H1 (cell line): Measurements from ENCODE around the gene CXADR. TPM values are rescaled to one million over a fixed set of nuclear protein-coding genes. Genes with fewer than 3 reads are reported as not detected.
A peak's percentile ranks its signal among the peaks of the same experiment; 100 is the strongest.

ENCODE experiments used
- CTCF ChIA-PET: fragments of 300-600 bp; sonication (Branson Sonifier 250); formaldehyde crosslinking; loops from one replicate; lab custom pipeline; 2021; ENCODE audit not compliant: partially characterized antibody; lab: Charles Lee
- POLR2A ChIA-PET: fragments of 300-600 bp; sonication (Branson Sonifier 250); formaldehyde crosslinking; loops from one replicate; lab custom pipeline; 2021; ENCODE audit warnings: inconsistent platforms; ENCODE audit not compliant: partially characterized antibody; lab: Charles Lee
- DNase-seq, 2 experiments: peaks; one replicate each; pipeline versions ENCODE4 v3.0.0 to v3.0.0-alpha.2; 2010 to 2022; ENCODE audit warnings: low spot score in 2 of 2, low read depth in 1 of 2, mixed read lengths in 1 of 2
- FAIRE-seq: peaks from 2 replicates; lab custom pipeline; 2011; peaks lifted over from hg19 to GRCh38; lab: Jason Lieb, UNC
- H2AFZ ChIP-seq: 2 replicates; pipeline ENCODE4 v1.8.1; 2012; ENCODE audit warnings: low read length, inconsistent platforms
- H2AK5ac ChIP-seq: 2 replicates; pipeline ENCODE4 v1.6.1; 2013; ENCODE audit warnings: low read depth, low read length
- H2BK120ac ChIP-seq: replicated peaks from 2 replicates; pipeline ENCODE3; 2013; ENCODE audit warnings: low read depth, low read length, inconsistent platforms
- H2BK12ac ChIP-seq: 2 replicates; pipeline ENCODE4 v1.6.1; 2013; ENCODE audit warnings: low read depth, low read length
- H2BK15ac ChIP-seq: 2 replicates; pipeline ENCODE4 v1.6.1; 2013; ENCODE audit warnings: low read length
- H2BK20ac ChIP-seq: 2 replicates; pipeline ENCODE4 v1.6.1; 2013; ENCODE audit warnings: low read length
- H2BK5ac ChIP-seq: 2 replicates; pipeline ENCODE4 v1.6.1; 2013; ENCODE audit warnings: low read depth, low read length
- H3K14ac ChIP-seq: 2 replicates; pipeline ENCODE4 v1.6.1; 2013; ENCODE audit warnings: inconsistent platforms; ENCODE audit not compliant: insufficient read length
- H3K18ac ChIP-seq: 2 replicates; pipeline ENCODE4 v1.6.1; 2013; ENCODE audit warnings: low read length; ENCODE audit errors: extremely low read depth
- H3K23ac ChIP-seq: 2 replicates; pipeline ENCODE4 v1.6.1; 2013; ENCODE audit warnings: inconsistent platforms; ENCODE audit not compliant: insufficient read length
- H3K23me2 ChIP-seq: 2 replicates; pipeline ENCODE4 v1.6.1; 2013; ENCODE audit warnings: low read depth, low read length
- H3K27ac ChIP-seq: 2 replicates; pipeline ENCODE4 v1.6.1; 2011; ENCODE audit warnings: low read depth, low read length, inconsistent platforms
- H3K27me3 ChIP-seq, 4 experiments: replicated peaks in 1 of 4; 1 replicate in 1 of 4; 2 replicates in 3 of 4; pipeline versions ENCODE4 v1.6.1 to v1.8.1; 2011 to 2013; ENCODE audit warnings: low read length in 3 of 4, mild to moderate bottlenecking in 3 of 4, inconsistent platforms in 2 of 4, mixed read lengths in 2 of 4, moderate library complexity in 1 of 4; ENCODE audit not compliant: control insufficient read depth in 3 of 4, insufficient read depth in 3 of 4; ENCODE audit errors: extremely low read depth in 1 of 4
- H3K36me3 ChIP-seq, 4 experiments: 2 replicates each; pipeline versions ENCODE4 v1.6.1 to v1.8.1; 2011 to 2013; ENCODE audit warnings: mild to moderate bottlenecking in 4 of 4, low read length in 3 of 4, moderate library complexity in 2 of 4, control low read depth in 1 of 4, inconsistent platforms in 1 of 4; ENCODE audit not compliant: insufficient read depth in 4 of 4, control insufficient read depth in 2 of 4
- H3K4ac ChIP-seq: replicated peaks from 2 replicates; pipeline ENCODE3; 2013; ENCODE audit warnings: low read length, low read depth, mixed read lengths, inconsistent platforms; ENCODE audit not compliant: insufficient read length
- H3K4me1 ChIP-seq, 4 experiments: replicated peaks in 1 of 4; 1 replicate in 1 of 4; 2 replicates in 3 of 4; pipeline versions ENCODE4 v1.6.1 to v1.8.1; 2011 to 2013; ENCODE audit warnings: low read length in 3 of 4, inconsistent platforms in 2 of 4, mixed read lengths in 1 of 4; ENCODE audit not compliant: insufficient read depth in 4 of 4, control insufficient read depth in 3 of 4
- H3K4me2 ChIP-seq, 2 experiments: 2 replicates each; pipeline versions ENCODE4 v1.6.1 to v1.8.1; 2011 to 2013; ENCODE audit warnings: low read depth in 2 of 2, low read length in 2 of 2, control low read depth in 1 of 2, inconsistent platforms in 1 of 2, mild to moderate bottlenecking in 1 of 2; ENCODE audit not compliant: insufficient read depth in 1 of 2
- H3K4me3 ChIP-seq, 4 experiments: fragments of 200-600, 300-600 bp in 1 of 4; sonication (generic), shearing (Covaris generic), sonication (Bioruptor Twin) in 1 of 4; 2 replicates each; pipeline versions ENCODE4 v1.5.1 to v1.8.1; 2011 to 2016; ENCODE audit warnings: low read length in 4 of 4, low read depth in 3 of 4, control low read depth in 2 of 4, inconsistent platforms in 2 of 4, mild to moderate bottlenecking in 2 of 4, mixed read lengths in 1 of 4, moderate library complexity in 1 of 4; ENCODE audit not compliant: insufficient read depth in 2 of 4; ENCODE audit errors: extremely low read depth in 1 of 4
- H3K56ac ChIP-seq: replicated peaks from 2 replicates; pipeline ENCODE3; 2013; ENCODE audit warnings: low read depth, mild to moderate bottlenecking, mixed read lengths, low read length, inconsistent platforms; ENCODE audit not compliant: insufficient read length
- H3K79me1 ChIP-seq: 2 replicates; pipeline ENCODE4 v1.6.1; 2013; ENCODE audit warnings: low read depth, low read length, control low read depth
- H3K79me2 ChIP-seq, 2 experiments: 2 replicates each; pipeline versions ENCODE4 v1.6.1 to v1.8.1; 2012 to 2013; ENCODE audit warnings: low read length in 2 of 2, mild to moderate bottlenecking in 2 of 2, inconsistent platforms in 1 of 2; ENCODE audit not compliant: insufficient read depth in 2 of 2, control insufficient read depth in 1 of 2
- H3K9ac ChIP-seq, 4 experiments: replicated peaks in 1 of 4; 1 replicate in 1 of 4; 2 replicates in 3 of 4; pipeline versions ENCODE4 v1.6.1 to v1.8.1; 2011 to 2013; ENCODE audit warnings: low read depth in 3 of 4, low read length in 3 of 4, control low read depth in 2 of 4, mild to moderate bottlenecking in 2 of 4, moderate library complexity in 2 of 4, inconsistent platforms in 1 of 4; ENCODE audit errors: extremely low read depth in 1 of 4
- H3K9me3 ChIP-seq, 2 experiments: 2 replicates each; pipeline versions ENCODE4 v1.6.1 to v1.8.1; 2012 to 2013; ENCODE audit warnings: mild to moderate bottlenecking in 2 of 2, moderate library complexity in 2 of 2, control low read depth in 1 of 2, inconsistent platforms in 1 of 2, low read depth in 1 of 2, low read length in 1 of 2, mixed read lengths in 1 of 2; ENCODE audit not compliant: insufficient read depth in 2 of 2
- H4K20me1 ChIP-seq, 2 experiments: replicated peaks in 1 of 2; 2 replicates each; pipeline versions ENCODE3 to v1.8.1; 2011 to 2013; ENCODE audit warnings: inconsistent platforms in 2 of 2, low read length in 2 of 2, mild to moderate bottlenecking in 1 of 2; ENCODE audit not compliant: insufficient read depth in 2 of 2, control insufficient read depth in 1 of 2
- H4K5ac ChIP-seq: 2 replicates; pipeline ENCODE4 v1.6.1; 2013; ENCODE audit warnings: low read length, low read depth, mixed read lengths, inconsistent platforms; ENCODE audit not compliant: insufficient read length
- H4K8ac ChIP-seq: 2 replicates; pipeline ENCODE4 v1.8.0; 2013; ENCODE audit warnings: mild to moderate bottlenecking, moderate library complexity, low read length, inconsistent platforms; ENCODE audit not compliant: insufficient read depth; ENCODE audit errors: extremely low read depth
- H4K91ac ChIP-seq: replicated peaks from 2 replicates; pipeline ENCODE3; 2013; ENCODE audit warnings: low read length, mixed read lengths, inconsistent platforms; ENCODE audit not compliant: insufficient read length
- HDAC6 ChIP-seq: IDR thresholded peaks from one replicate; pipeline ENCODE4 v1.7.1; 2012; ENCODE audit warnings: low read depth, mild to moderate bottlenecking, inconsistent platforms, low read length, moderate library complexity
- WGBS, 2 experiments: shearing (Covaris generic) in 1 of 2; methylation state at CpG; one replicate each; pipeline versions ENCODE4 v1.1.6 to v1.1.7; 2013 to 2015; ENCODE audit warnings: low lambda C conversion rate in 2 of 2, mixed read lengths in 2 of 2, inconsistent platforms in 1 of 2, low coverage in 1 of 2, missing lambda C conversion rate in 1 of 2; ENCODE audit not compliant: insufficient replicate concordance in 2 of 2, insufficient coverage in 1 of 2, insufficient read length in 1 of 2; ENCODE audit errors: extremely low coverage in 1 of 2, missing lambda C conversion rate in 1 of 2; 5-methylcytosine and 5-hydroxymethylcytosine counted together
- polyA plus RNA-seq, 7 experiments: library from polyadenylated mRNA; depleted of rRNA in 3 of 7; stranded (reverse) in 5 of 7; unstranded in 2 of 7; fragments of >200 nt in 5 of 7; fragments of 200-250 nt in 2 of 7; gene quantifications; 1 replicate in 5 of 7; 2 replicates in 1 of 7; 4 replicates in 1 of 7; pipeline versions ENCODE4 v1.2.1 to v1.2.3, GENCODE V29; 2011 to 2013; ENCODE audit warnings: missing spikeins in 2 of 7, mixed read lengths in 2 of 7
- total RNA-seq: library from RNA; stranded (reverse); fragmentation: NEBNext Ultra II Directional; extraction: Animal tissue kit (Norgen Biotek cat#: 25700); gene quantifications from 2 replicates; pipeline ENCODE4 v1.2.1, GENCODE V29; 2021

CXADR gene
- total and polyA plus RNA-seq, 2 of the 8 experiments (the other 6 are each of a cell fraction or from before 2014, with no cell fraction given): 45.6 to 145 TPM

- FAIRE-seq (no peak), DNase-seq (no peak)
- Histone ChIP-seq H3K79me2 (no peaks in the 10 kb centered on the region), H3K4me1 (peaks cover 0 to 3% (median 0%) of the 10 kb centered on the region in 4 experiments; a peak in 1 of 7 replicates), H4K5ac (peak overlapping the region; percentile 27), H3K23ac (no peak overlapping the region), H2BK5ac (no peak overlapping the region), H2BK120ac (no peak overlapping the region), H3K27ac (no peak overlapping the region), H3K27me3 (no peaks in the 10 kb centered on the region), H3K4ac (no peak overlapping the region), H2BK12ac (no peak overlapping the region), H4K91ac (no peak overlapping the region), H2AK5ac (no peak overlapping the region), H3K23me2 (no peaks in the 10 kb centered on the region), H3K79me1 (no peaks in the 10 kb centered on the region), H2AFZ (peak overlapping the region; percentile 84; the same call in 1 of the 2 replicates), H2BK20ac (no peak overlapping the region), H4K8ac (no peak overlapping the region), H3K4me3 (peak overlapping the region; percentile 27 to 63 (median 30); a peak in 6 of 8 replicates), H3K36me3 (no peaks in the 10 kb centered on the region), H2BK15ac (no peak overlapping the region), H4K20me1 (no peaks in the 10 kb centered on the region), H3K56ac (no peak overlapping the region), H3K18ac (no peak overlapping the region), H3K14ac (no peak overlapping the region), H3K9me3 (no peaks in the 10 kb centered on the region), H3K9ac (no peak overlapping the region), H3K4me2 (peak overlapping the region; percentile 34 to 62; a peak in 3 of 4 replicates)
- ChIA-PET POLR2A (no interaction called here), CTCF (interaction anchor here (0.6 to 1.2 kb wide), 3 partner anchors 21 to 168 kb away, joined by 3 to 4 read pairs (median 3); no protein-coding TSS in a partner anchor)
- 13% methylated on average over 4 of the region's 4 CpGs; no CpG with 5 or more reads in 1 of the 2 experiments for whole genome bisulfite sequencing, 2 experiments
- TF ChIP-seq HDAC6: no peak
Measured at GRCh38 chr21:17467392-17467791, 45.5 kb upstream of the CXADR start.
